ENCODE measurements around the gene TPST2.
"Not testable (repeated sequence)": the region's sequence is repeated elsewhere in the genome, so short reads cannot be mapped to it uniquely, and the experiment has no call there.

GRCh38 chr22:26528518-26528917 is 61.4 kb downstream of the TPST2 start:
- TF ChIP-seq, protein P1, sequence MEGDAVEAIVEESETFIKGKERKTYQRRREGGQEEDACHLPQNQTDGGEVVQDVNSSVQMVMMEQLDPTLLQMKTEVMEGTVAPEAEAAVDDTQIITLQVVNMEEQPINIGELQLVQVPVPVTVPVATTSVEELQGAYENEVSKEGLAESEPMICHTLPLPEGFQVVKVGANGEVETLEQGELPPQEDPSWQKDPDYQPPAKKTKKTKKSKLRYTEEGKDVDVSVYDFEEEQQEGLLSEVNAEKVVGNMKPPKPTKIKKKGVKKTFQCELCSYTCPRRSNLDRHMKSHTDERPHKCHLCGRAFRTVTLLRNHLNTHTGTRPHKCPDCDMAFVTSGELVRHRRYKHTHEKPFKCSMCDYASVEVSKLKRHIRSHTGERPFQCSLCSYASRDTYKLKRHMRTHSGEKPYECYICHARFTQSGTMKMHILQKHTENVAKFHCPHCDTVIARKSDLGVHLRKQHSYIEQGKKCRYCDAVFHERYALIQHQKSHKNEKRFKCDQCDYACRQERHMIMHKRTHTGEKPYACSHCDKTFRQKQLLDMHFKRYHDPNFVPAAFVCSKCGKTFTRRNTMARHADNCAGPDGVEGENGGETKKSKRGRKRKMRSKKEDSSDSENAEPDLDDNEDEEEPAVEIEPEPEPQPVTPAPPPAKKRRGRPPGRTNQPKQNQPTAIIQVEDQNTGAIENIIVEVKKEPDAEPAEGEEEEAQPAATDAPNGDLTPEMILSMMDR (IDR thresholded peaks at IDR 0.05 in 2 of 3, conservative IDR thresholded peaks at IDR 0.05 in 1 of 3; ENCODE audit: insufficient read depth in 2 of 3, low read depth in 1 of 3, low read length in 3 of 3) = not testable (repeated sequence)
- TF ChIP-seq, protein P2, sequence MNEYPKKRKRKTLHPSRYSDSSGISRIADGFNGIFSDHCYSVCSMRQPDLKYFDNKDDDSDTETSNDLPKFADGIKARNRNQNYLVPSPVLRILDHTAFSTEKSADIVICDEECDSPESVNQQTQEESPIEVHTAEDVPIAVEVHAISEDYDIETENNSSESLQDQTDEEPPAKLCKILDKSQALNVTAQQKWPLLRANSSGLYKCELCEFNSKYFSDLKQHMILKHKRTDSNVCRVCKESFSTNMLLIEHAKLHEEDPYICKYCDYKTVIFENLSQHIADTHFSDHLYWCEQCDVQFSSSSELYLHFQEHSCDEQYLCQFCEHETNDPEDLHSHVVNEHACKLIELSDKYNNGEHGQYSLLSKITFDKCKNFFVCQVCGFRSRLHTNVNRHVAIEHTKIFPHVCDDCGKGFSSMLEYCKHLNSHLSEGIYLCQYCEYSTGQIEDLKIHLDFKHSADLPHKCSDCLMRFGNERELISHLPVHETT (CRISPR knock-in tag; conservative IDR thresholded peaks at IDR 0.05 in 1 of 2, IDR thresholded peaks at IDR 0.05 in 1 of 2) = not testable (repeated sequence)
- not testable (repeated sequence) for TF ChIP-seq ZNF12 (CRISPR knock-in tag; IDR thresholded peaks at IDR 0.05); FOXK1 (CRISPR knock-in tag; IDR thresholded peaks at IDR 0.05; ENCODE audit: borderline replicate concordance)
